Measurements from ENCODE around the gene SEL1L3.
"Not testable (repeated sequence)": the region's sequence is repeated elsewhere in the genome, so short reads cannot be mapped to it uniquely, and the experiment has no call there.

The SEL1L3 gene

DNA sequence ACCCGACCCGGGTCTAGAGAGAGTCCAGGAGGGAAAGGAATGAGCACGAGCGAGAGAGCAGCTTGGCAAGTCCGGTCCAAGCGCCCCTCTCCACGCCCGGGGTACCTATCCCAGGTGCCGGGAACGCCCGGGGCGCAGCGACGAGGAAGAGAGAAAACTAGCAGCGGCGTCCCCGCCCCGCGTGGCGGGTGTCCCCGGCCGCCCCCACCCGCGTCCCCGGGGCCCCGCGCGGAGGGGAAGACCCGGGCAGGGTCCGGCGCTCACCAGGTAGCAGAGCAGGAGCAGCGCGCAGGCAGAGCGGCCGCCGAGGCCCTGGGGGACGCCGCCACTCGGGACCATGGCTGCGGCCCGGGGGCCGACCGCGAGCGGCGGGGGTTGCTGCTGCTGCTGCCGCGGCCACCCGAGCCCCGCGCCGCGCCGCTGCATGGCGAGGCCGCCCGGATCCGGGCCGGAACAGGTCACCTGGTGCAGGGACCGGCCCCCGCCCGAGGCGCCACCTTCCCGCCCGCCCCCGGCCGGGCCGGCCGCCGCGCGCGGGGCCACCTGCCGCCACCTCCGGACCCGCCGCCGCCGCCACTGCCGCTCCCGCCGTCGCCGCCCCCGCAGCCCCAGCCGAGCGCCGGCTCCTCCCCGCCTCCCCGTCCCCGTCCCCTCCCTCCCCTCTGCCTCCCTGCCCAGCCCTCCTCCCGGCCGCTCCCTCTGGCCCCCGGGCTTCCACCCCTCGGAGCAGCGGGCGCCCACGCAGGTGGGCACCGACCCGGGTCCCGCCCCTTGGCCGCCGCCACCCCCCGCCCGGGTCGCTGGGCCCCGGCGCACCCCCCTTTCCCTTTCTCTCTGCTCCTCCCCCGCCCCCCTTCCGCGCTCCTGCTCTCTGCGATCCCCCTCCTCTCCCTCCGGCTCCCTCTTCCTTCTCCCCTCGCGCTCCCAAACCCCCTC lies at the start of gene SEL1L3:
Gene SEL1L3 (minus strand): TSS at position 578 of the 936 bp plus-strand sequence. CDS start 152 bp downstream, at position 426.
- TF ChIP-seq, protein P1, sequence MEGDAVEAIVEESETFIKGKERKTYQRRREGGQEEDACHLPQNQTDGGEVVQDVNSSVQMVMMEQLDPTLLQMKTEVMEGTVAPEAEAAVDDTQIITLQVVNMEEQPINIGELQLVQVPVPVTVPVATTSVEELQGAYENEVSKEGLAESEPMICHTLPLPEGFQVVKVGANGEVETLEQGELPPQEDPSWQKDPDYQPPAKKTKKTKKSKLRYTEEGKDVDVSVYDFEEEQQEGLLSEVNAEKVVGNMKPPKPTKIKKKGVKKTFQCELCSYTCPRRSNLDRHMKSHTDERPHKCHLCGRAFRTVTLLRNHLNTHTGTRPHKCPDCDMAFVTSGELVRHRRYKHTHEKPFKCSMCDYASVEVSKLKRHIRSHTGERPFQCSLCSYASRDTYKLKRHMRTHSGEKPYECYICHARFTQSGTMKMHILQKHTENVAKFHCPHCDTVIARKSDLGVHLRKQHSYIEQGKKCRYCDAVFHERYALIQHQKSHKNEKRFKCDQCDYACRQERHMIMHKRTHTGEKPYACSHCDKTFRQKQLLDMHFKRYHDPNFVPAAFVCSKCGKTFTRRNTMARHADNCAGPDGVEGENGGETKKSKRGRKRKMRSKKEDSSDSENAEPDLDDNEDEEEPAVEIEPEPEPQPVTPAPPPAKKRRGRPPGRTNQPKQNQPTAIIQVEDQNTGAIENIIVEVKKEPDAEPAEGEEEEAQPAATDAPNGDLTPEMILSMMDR (IDR thresholded peaks at IDR 0.05; ENCODE audit: borderline replicate concordance, control extremely low read depth, extremely low read depth, insufficient read depth, missing control alignments) = no peak
- DNase-seq (ENCODE audit: low spot score) = peak; percentile 85
- in situ Hi-C loops (cut with MboI; ENCODE audit: low sequenced_read_pairs, unreplicated experiment) = no loop called here

DNA sequence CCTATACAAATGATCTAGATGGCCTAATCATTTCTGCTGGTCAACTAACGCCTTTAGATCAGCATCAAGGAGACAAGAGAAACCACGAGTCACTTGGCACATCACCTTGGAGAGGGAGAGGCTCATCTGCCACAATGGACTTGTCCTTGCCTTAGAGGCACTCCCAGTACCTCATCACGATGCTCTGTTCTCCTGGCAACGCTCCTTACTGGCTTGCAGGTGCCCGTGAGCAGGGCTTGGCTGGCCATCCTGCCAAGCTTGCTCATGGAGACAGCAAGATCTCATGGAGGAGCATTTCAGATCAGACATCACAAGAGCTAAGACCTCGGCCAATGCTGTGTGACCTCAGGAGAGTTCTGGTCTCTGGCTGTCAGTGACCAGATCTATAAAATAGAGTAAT lies 48.6 kb upstream of the SEL1L3 start:
- no peak for DNase-seq (ENCODE audit: low spot score)
- in situ Hi-C loops (cut with MboI; ENCODE audit: low sequenced_read_pairs, unreplicated experiment) = no loop called here
- TF ChIP-seq, protein P1 (IDR thresholded peaks at IDR 0.05; ENCODE audit: borderline replicate concordance, control extremely low read depth, extremely low read depth, insufficient read depth, missing control alignments) = no peak

DNA sequence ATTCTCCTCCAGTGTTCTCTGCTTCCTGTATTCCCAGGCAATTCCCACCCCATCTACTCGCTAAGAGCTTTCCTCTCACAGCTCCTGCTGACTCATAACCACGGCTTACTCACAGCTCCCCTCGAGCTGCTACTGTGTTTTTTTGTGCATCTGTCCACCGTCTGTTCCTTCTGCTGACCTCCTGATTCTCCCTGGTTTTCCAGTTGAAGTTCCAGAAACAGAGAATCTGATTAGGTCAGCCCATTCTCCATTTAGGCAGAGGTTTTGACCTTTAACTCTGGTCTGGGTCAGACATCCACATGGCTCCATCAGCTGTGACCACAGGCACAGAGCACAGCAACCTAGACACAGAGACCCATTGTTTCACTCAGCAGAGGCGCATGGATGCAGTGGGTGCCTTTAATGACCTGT lies 45.7 kb upstream of the SEL1L3 start:
- no peak for DNase-seq (ENCODE audit: low spot score)
- in situ Hi-C loops (cut with MboI; ENCODE audit: low sequenced_read_pairs, unreplicated experiment) = no loop called here
- TF ChIP-seq, protein P1 (IDR thresholded peaks at IDR 0.05; ENCODE audit: borderline replicate concordance, control extremely low read depth, extremely low read depth, insufficient read depth, missing control alignments) = no peak

DNA sequence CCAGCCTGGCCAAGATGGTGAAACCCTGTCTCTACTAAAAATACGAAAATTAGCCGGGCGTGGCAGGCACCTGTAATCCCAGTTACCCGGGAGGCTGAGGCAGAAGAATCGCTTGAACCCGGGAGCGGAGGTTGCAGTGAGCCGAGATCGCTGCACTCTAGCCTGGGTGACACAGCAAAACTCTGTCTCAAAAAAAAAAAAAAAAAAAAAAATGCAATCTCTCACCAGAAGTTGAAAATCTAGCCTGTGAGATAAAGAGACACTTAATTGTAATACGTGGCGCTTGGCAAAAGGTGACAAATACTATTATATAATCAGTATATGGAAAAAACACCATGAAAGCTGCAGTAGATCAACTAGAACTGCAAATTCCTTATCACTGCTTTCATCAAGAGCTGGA lies 43.3 kb upstream of the SEL1L3 start:
- DNase-seq (ENCODE audit: low spot score); in situ Hi-C loops (cut with MboI; ENCODE audit: low sequenced_read_pairs, unreplicated experiment): not testable (repeated sequence)

DNA sequence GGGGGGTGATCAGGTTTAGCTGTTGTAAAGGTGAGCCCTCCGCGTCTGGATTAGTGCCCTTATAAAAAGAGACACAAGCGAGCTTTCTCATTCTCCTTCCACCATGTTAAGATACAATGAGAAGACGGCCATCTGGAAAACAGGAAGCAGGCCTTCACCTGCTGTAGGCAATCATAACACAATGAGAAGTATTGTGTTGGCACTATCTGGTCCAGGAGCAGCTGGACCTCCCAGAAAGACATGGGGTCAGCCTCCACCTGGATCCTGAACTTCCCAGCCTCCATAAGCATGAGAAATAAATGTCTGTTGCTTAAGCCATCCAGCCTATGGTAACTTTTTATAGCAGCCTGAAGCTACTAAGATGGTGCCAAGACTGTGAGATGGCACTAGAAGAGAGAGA lies 42.6 kb upstream of the SEL1L3 start:
- in situ Hi-C loops (cut with MboI; ENCODE audit: low sequenced_read_pairs, unreplicated experiment) = no loop called here
- TF ChIP-seq, protein P1 (IDR thresholded peaks at IDR 0.05; ENCODE audit: borderline replicate concordance, control extremely low read depth, extremely low read depth, insufficient read depth, missing control alignments) = no peak
- DNase-seq (ENCODE audit: low spot score) = no peak

DNA sequence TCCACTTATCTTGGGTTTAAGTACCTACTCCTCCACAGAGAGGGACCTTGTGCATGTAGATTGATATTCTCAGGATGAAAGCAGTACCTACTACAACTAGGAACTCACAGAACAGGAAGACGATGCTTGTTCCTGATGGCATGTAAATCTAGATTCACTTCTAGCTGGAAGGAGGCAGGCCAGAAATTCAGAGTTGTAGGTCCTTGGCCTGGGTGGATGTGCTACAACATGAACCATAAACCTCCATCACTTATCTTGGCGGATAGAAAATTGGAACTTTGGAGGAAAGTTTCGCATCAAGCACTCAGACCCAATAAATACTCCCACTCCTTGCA lies 41.9 kb upstream of the SEL1L3 start:
- DNase-seq (ENCODE audit: low spot score) = no peak
- in situ Hi-C loops (cut with MboI; ENCODE audit: low sequenced_read_pairs, unreplicated experiment) = no loop called here
- TF ChIP-seq, protein P1 (IDR thresholded peaks at IDR 0.05; ENCODE audit: borderline replicate concordance, control extremely low read depth, extremely low read depth, insufficient read depth, missing control alignments) = no peak
